PFSK-1 (cell line): ENCODE results near the gene BRINP2.

Experiments
- FOXP2 ChIP-seq: optimal IDR thresholded peaks from 2 replicates; pipeline ENCODE3; 2011; ENCODE audit warnings: borderline replicate concordance, control low read depth, inconsistent platforms; ENCODE audit not compliant: insufficient read depth; ENCODE audit errors: extremely low read length, extremely low read depth
- POLR2AphosphoS5 ChIP-seq: IDR thresholded peaks from 2 replicates; pipeline ENCODE4 v1.6.1; 2012; ENCODE audit warnings: low read depth, mild to moderate bottlenecking, control low read depth, low read length, moderate library complexity
- REST ChIP-seq, 2 experiments: IDR thresholded peaks; 2 replicates each; pipeline versions ENCODE4 v1.6.1 to v1.8.0; 2011 to 2012; ENCODE audit warnings: low read depth in 2 of 2, low read length in 2 of 2, control low read depth in 1 of 2, inconsistent platforms in 1 of 2, mild to moderate bottlenecking in 1 of 2, moderate library complexity in 1 of 2; ENCODE audit not compliant: insufficient read depth in 1 of 2
- SIN3A ChIP-seq: IDR thresholded peaks from 2 replicates; pipeline ENCODE4 v1.6.1; 2012; ENCODE audit warnings: mild to moderate bottlenecking, low read length, moderate library complexity, borderline replicate concordance; ENCODE audit not compliant: insufficient read depth
- TAF1 ChIP-seq: IDR thresholded peaks from 2 replicates; pipeline ENCODE4 v1.6.1; 2012; ENCODE audit warnings: low read length, control low read depth, borderline replicate concordance; ENCODE audit not compliant: insufficient read depth

Gene BRINP2

DNA sequence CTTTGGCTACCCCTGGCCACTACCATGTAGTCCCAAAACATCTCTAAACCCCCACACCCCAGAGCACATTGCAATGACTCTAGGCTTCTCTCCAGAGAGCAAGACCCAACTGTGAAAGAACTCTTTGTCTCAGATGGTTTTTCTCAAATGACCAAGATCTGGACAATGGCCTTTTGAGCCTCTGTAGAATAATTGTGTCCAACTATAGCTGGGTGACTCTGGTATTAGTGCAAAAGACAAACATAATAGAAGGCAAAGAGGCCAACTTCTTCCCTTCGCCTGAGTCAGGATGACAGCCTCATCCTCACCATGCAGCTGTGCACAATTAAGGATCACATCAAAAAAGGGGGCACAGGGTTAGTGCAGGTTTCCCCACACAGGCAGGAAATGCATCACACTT lies 139.6 kb downstream of the BRINP2 start:
- no peak for TF ChIP-seq REST (IDR thresholded peaks at IDR 0.05; ENCODE audit: insufficient read depth in 1 of 2, low read depth in 2 of 2, low read length in 2 of 2)
- TF ChIP-seq FOXP2, result no peak
- no peak for TF ChIP-seq SIN3A
- TF ChIP-seq POLR2AphosphoS5, result no peak
- TF ChIP-seq TAF1, result no peak

DNA sequence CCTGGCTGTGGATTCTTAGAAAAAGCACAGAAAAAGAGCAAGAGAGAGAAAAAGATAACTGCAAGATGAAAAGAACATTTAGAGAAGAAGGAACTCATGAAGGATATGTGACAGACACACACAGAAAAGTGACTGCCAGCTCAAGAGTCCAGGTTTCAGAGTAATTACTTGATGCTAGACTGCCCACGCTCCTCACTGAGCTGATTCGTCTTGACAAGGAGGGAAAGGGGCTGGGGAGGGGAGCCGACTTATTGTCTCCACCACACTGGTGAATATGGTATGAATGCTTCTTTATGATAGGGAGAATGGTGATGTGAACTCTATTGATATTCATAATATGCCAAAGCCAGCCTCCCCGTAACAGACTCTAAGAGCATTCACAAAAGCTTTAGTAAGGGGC lies 140.4 kb downstream of the BRINP2 start:
- TF ChIP-seq REST (IDR thresholded peaks at IDR 0.05; ENCODE audit: insufficient read depth in 1 of 2, low read depth in 2 of 2, low read length in 2 of 2) (no peak), POLR2AphosphoS5 (no peak), TAF1 (no peak), SIN3A (no peak), FOXP2 (no peak)

- TF ChIP-seq SIN3A (no peak), FOXP2 (no peak), REST (IDR thresholded peaks at IDR 0.05; ENCODE audit: insufficient read depth in 1 of 2, low read depth in 2 of 2, low read length in 2 of 2) (no peak), TAF1 (no peak)
Observed at GRCh38 chr1:177311586-177311985, 140.8 kb downstream of the BRINP2 start.

DNA sequence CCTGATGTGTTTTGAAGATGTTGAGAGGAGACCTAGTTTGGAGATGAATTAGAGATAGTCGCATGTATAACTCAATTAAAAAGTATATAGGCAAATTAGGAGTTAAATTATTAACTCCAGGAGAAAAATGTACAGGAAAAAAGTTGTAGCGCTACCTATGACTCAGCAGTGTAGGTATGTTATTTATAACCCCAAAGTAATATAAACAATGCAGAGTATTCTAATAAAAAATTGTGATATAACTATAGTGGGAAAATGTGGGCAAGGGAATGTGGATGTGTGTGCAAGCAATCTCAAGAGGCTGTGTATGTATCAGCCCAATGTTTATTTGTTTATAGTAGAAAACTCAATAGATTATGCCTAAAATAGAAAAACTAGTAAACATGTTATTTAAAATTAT lies 144.5 kb downstream of the BRINP2 start:
- no peak for TF ChIP-seq SIN3A
- no peak for TF ChIP-seq FOXP2
- TF ChIP-seq TAF1, result no peak
- no peak for TF ChIP-seq REST (IDR thresholded peaks at IDR 0.05; ENCODE audit: insufficient read depth in 1 of 2, low read depth in 2 of 2, low read length in 2 of 2)
- no peak for TF ChIP-seq POLR2AphosphoS5

- TF ChIP-seq TAF1, result no peak
- TF ChIP-seq FOXP2, result no peak
- TF ChIP-seq POLR2AphosphoS5, result no peak
- TF ChIP-seq REST (IDR thresholded peaks at IDR 0.05; ENCODE audit: insufficient read depth in 1 of 2, low read depth in 2 of 2, low read length in 2 of 2), result no peak
- no peak for TF ChIP-seq SIN3A
Observed at GRCh38 chr1:177315761-177316160, 145.0 kb downstream of the BRINP2 start.
